ENCODE data around the gene FILIP1L.

GRCh38 chr3:99902091-99902490 lies 212.2 kb downstream of the FILIP1L start:
- TF ChIP-seq CTCF (optimal IDR thresholded peaks at IDR 0.05 in 1 of 3, IDR thresholded peaks at IDR 0.05 in 1 of 3, conservative IDR thresholded peaks at IDR 0.05 in 1 of 3; ENCODE audit: extremely low read depth in 1 of 3, insufficient read depth in 2 of 3, low read length in 3 of 3) (no peak), EZH2 (IDR thresholded peaks at IDR 0.05; ENCODE audit: low read length) (no peak)

All from keratinocyte (primary cell).